Body of pancreas (tissue), 4 donors: ENCODE data around the gene AK3. TPM values are rescaled to one million over a fixed set of nuclear protein-coding genes. Genes with fewer than 3 reads are reported as not detected.
"Not testable (repeated sequence)": the region's sequence is repeated elsewhere in the genome, so short reads cannot be mapped to it uniquely, and the experiment has no call there.

Source experiments
- ATAC-seq: fragments of 150-250 bp; one replicate; pipeline ENCODE4 v1.9.1; 2016
- DNase-seq, 4 donors: peaks; one replicate each; pipeline ENCODE4 v3.0.0-alpha.2; 2019
- H3K27ac ChIP-seq, 4 donors: fragments of 200-600 bp; sonication (generic); 1 replicate in 3 of 4; 2 replicates in 1 of 4; pipeline versions ENCODE4 v1.5.1 to v1.6.1; 2016 to 2019; ENCODE audit warnings: mild to moderate bottlenecking in 1 of 4, mixed read lengths in 1 of 4, moderate library complexity in 1 of 4
- H3K27me3 ChIP-seq, 2 donors: fragments of 200-600 bp; sonication (generic); one replicate each; pipeline ENCODE4 v1.6.0; 2016; ENCODE audit warnings: mild to moderate bottlenecking in 1 of 2
- H3K36me3 ChIP-seq, 2 donors: fragments of 200-600 bp; sonication (generic); replicated peaks in 1 of 2; 2 replicates each; pipeline ENCODE4 v1.5.1; 2016; ENCODE audit warnings: low read depth in 2 of 2; ENCODE audit not compliant: insufficient read depth in 1 of 2
- H3K4me1 ChIP-seq: fragments of 200-600 bp; sonication (generic); one replicate; pipeline ENCODE4 v1.6.0; 2016
- H3K4me3 ChIP-seq, 2 donors: fragments of 200-600 bp; sonication (generic); 1 replicate in 1 of 2; 2 replicates in 1 of 2; pipeline ENCODE4 v1.5.1; 2016 to 2019
- H3K9me3 ChIP-seq, 3 donors: fragments of 200-600 bp; sonication (generic); 1 replicate in 2 of 3; 2 replicates in 1 of 3; pipeline ENCODE4 v1.5.1; 2016
- CTCF ChIP-seq, 7 experiments: fragments of 450-650 bp in 4 of 7; fragments of 200-600 bp in 3 of 7; sonication (generic) in 3 of 7; IDR thresholded peaks; one replicate each; pipeline ENCODE4 v1.5.1; 2016 to 2019; ENCODE audit warnings: antibody characterized with exemption in 7 of 7
- POLR2A ChIP-seq, 3 donors: fragments of 450-650 bp; IDR thresholded peaks; one replicate each; pipeline ENCODE4 v1.6.1; 2016; ENCODE audit warnings: antibody characterized with exemption in 3 of 3, mild to moderate bottlenecking in 2 of 3
- WGBS, 2 donors: methylation state at CpG; one replicate each; pipeline ENCODE4 v1.1.5; 2017; 5-methylcytosine and 5-hydroxymethylcytosine counted together
- intact Hi-C: fragments of 100-400 bp; cut with DNase I; formaldehyde crosslinking; loops from one replicate; pipeline ENCODE4 v1.15.1; 2023
- total RNA-seq, 2 donors: library from RNA; depleted of rRNA; stranded (reverse); fragments of >200 nt; gene quantifications; one replicate each; pipeline ENCODE4 v1.1.0, GENCODE V29; 2016

The AK3 gene
- total RNA-seq, 2 donors from 2014 or later: 46.4 to 47.5 TPM

GRCh38 chr9:4762108-4762885 lies 21.3 kb upstream of the AK3 start:
- ATAC-seq (peak; percentile 87), DNase-seq (peak; percentile 82 to 90 (median 86))
- no peak overlapping the region for H3K4me3 ChIP-seq
- H3K9me3 ChIP-seq: no peaks in the 10 kb centered on the region
- no peaks in the 10 kb centered on the region for H3K27me3 ChIP-seq
- intact Hi-C loops: loop anchor here (10.0 kb wide), 1 partner anchor 233 kb away; no protein-coding TSS in a partner anchor
- H3K4me1 ChIP-seq: peaks cover 12% of the 10 kb centered on the region
- TF ChIP-seq POLR2A (IDR thresholded peaks at IDR 0.05): no peak
- TF ChIP-seq CTCF (IDR thresholded peaks at IDR 0.05): peak; percentile 69 to 96 (median 91)
- H3K36me3 ChIP-seq: no peaks in the 10 kb centered on the region
- 15 to 16% methylated on average over 22 of the region's 22 CpGs for WGBS, 2 donors
- peak overlapping the region in 3 of 4 donors; percentile 3 to 75 (median 32) for H3K27ac ChIP-seq

DNA sequence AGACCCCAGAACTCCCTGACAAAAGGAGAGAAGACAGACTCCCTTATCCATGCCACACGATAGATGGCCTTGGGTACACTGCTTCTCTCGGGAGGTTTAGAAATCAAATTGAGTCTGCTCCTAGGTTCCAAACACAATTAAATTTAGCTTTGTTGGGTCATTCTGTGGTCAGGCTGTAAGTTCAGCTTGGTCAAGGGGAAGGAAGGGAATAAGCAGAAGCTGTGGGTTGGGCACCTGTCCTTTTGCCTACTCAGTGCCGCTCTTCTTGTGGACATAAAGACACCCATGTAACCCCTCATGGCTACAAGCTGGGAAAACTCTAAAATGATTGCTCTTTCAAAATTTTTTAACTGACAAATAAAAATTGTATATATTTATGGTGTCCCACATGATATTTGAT lies 19.1 kb upstream of the AK3 start:
- ATAC-seq (no peak), DNase-seq (peak in 1 of 4 donors; percentile 54)
- TF ChIP-seq POLR2A (IDR thresholded peaks at IDR 0.05) (no peak), CTCF (IDR thresholded peaks at IDR 0.05) (no peak)
- no peaks in the 10 kb centered on the region for H3K9me3 ChIP-seq
- peaks cover 12% of the 10 kb centered on the region for H3K4me1 ChIP-seq
- 65 to 72% methylated on average over 3 of the region's 3 CpGs for WGBS, 2 donors
- no peak overlapping the region for H3K27ac ChIP-seq
- H3K4me3 ChIP-seq: no peak overlapping the region
- intact Hi-C loops: loop anchor here (10.0 kb wide), 1 partner anchor 235 kb away; no protein-coding TSS in a partner anchor
- H3K27me3 ChIP-seq: no peaks in the 10 kb centered on the region
- no peaks in the 10 kb centered on the region for H3K36me3 ChIP-seq

GRCh38 chr9:4756420-4756819 lies 15.4 kb upstream of the AK3 start:
- TF ChIP-seq CTCF (IDR thresholded peaks at IDR 0.05) (no peak), POLR2A (IDR thresholded peaks at IDR 0.05) (no peak)
- Histone ChIP-seq H3K4me3 (no peak overlapping the region), H3K4me1 (no peaks in the 10 kb centered on the region), H3K36me3 (no peaks in the 10 kb centered on the region), H3K9me3 (no peaks in the 10 kb centered on the region), H3K27ac (no peak overlapping the region), H3K27me3 (no peaks in the 10 kb centered on the region)
- 49 to 55% methylated on average over 4 of the region's 4 CpGs for WGBS, 2 donors
- no peak for ATAC-seq
- intact Hi-C loops: loop anchor here (10.0 kb wide), 1 partner anchor 838 kb away; no protein-coding TSS in a partner anchor
- no peak for DNase-seq

GRCh38 chr9:4755026-4755609 lies 14.1 kb upstream of the AK3 start:
- WGBS, 2 donors: 66 to 71% methylated on average over 5 of the region's 5 CpGs
- TF ChIP-seq CTCF (IDR thresholded peaks at IDR 0.05) (no peak), POLR2A (IDR thresholded peaks at IDR 0.05) (no peak)
- Histone ChIP-seq H3K27me3 (no peaks in the 10 kb centered on the region), H3K36me3 (no peaks in the 10 kb centered on the region), H3K4me3 (no peak overlapping the region), H3K9me3 (no peaks in the 10 kb centered on the region), H3K4me1 (no peaks in the 10 kb centered on the region), H3K27ac (no peak overlapping the region)
- DNase-seq: no peak
- intact Hi-C loops: loop anchor here (10.0 kb wide), 1 partner anchor 840 kb away; no protein-coding TSS in a partner anchor
- no peak for ATAC-seq

- not testable (repeated sequence) for H3K4me1 ChIP-seq, H3K4me3 ChIP-seq, H3K27ac ChIP-seq, ATAC-seq, H3K36me3 ChIP-seq, DNase-seq, H3K27me3 ChIP-seq, H3K9me3 ChIP-seq
- intact Hi-C loops: loop anchor here (10.0 kb wide), 1 partner anchor 840 kb away; no protein-coding TSS in a partner anchor
Observed at GRCh38 chr9:4754530-4754929, 13.5 kb upstream of the AK3 start.
